ENCODE data around the gene ANKRD37. TPM values are rescaled to one million over a fixed set of nuclear protein-coding genes. Genes with fewer than 3 reads are reported as not detected.

Gene ANKRD37
- total RNA-seq, 1 donor from 2014 or later, result 4.6 TPM

- no peak overlapping the region for H3K4me3 Mint-ChIP-seq (ENCODE audit: unreplicated experiment)
- no peaks in the 10 kb centered on the region for H3K4me1 Mint-ChIP-seq (ENCODE audit: low read depth, unreplicated experiment)
- H3K27me3 Mint-ChIP-seq (ENCODE audit: unreplicated experiment), result no peaks in the 10 kb centered on the region
- no peaks in the 10 kb centered on the region for H3K9me3 Mint-ChIP-seq (ENCODE audit: unreplicated experiment)
- H3K27ac Mint-ChIP-seq (ENCODE audit: unreplicated experiment), result no peak overlapping the region
- DNase-seq, result no peak
- no peaks in the 10 kb centered on the region for H3K36me3 Mint-ChIP-seq (ENCODE audit: unreplicated experiment)
- no peak for TF ChIP-seq CTCF (IDR thresholded peaks at IDR 0.05; ENCODE audit: partially characterized antibody, unreplicated experiment)
Observed at GRCh38 chr4:185441479-185441878, 44.8 kb downstream of the ANKRD37 start.

GRCh38 chr4:185445209-185445608 is 48.6 kb downstream of the ANKRD37 start:
- TF ChIP-seq CTCF (IDR thresholded peaks at IDR 0.05; ENCODE audit: partially characterized antibody, unreplicated experiment), result no peak
- no peak for DNase-seq
- H3K27me3 Mint-ChIP-seq (ENCODE audit: unreplicated experiment), result no peaks in the 10 kb centered on the region
- H3K36me3 Mint-ChIP-seq (ENCODE audit: unreplicated experiment), result no peaks in the 10 kb centered on the region
- no peaks in the 10 kb centered on the region for H3K4me1 Mint-ChIP-seq (ENCODE audit: low read depth, unreplicated experiment)
- H3K4me3 Mint-ChIP-seq (ENCODE audit: unreplicated experiment), result no peak overlapping the region
- H3K9me3 Mint-ChIP-seq (ENCODE audit: unreplicated experiment), result no peaks in the 10 kb centered on the region
- H3K27ac Mint-ChIP-seq (ENCODE audit: unreplicated experiment), result no peak overlapping the region

Other genes with a start within 250 kb of the ANKRD37 start
- 28.4 TPM for gene CFAP97, start 192.8 kb upstream of the ANKRD37 start, total RNA-seq (ENCODE audit: unreplicated experiment)
- 27.5 TPM for gene SNX25, start 187.2 kb upstream of the ANKRD37 start, total RNA-seq (ENCODE audit: unreplicated experiment)
- gene LRP2BP, start 917 bp upstream of the ANKRD37 start, total RNA-seq (ENCODE audit: unreplicated experiment), result 1.1 TPM
- gene UFSP2, start 29.1 kb downstream of the ANKRD37 start, total RNA-seq (ENCODE audit: unreplicated experiment), result 38.0 TPM
- gene CCDC110, start 74.9 kb downstream of the ANKRD37 start, total RNA-seq (ENCODE audit: unreplicated experiment), result 1.3 TPM
- gene PDLIM3, start 138.7 kb downstream of the ANKRD37 start, total RNA-seq (ENCODE audit: unreplicated experiment), result 262 TPM